CD4-positive, CD25-positive, alpha-beta regulatory T cell (primary cell): ENCODE measurements around the gene ADRB1. TPM values are rescaled to one million over a fixed set of nuclear protein-coding genes. Genes with fewer than 3 reads are reported as not detected.
A peak's percentile ranks its signal among the peaks of the same experiment; 100 is the strongest.

Experiments used
- ATAC-seq, 2 donors: fragments of 150-1000 bp; cut with Tn5 transposase; one replicate each; pipeline ENCODE4 v1.10.0; 2021; ENCODE audit warnings: low read depth in 2 of 2, moderate number of reproducible peaks in 2 of 2, moderate library complexity in 1 of 2
- DNase-seq, 3 donors: peaks; one replicate each; pipeline versions ENCODE4 v3.0.0 to v3.0.0-alpha.2; 2012 to 2022; ENCODE audit warnings: mixed read lengths in 1 of 3
- H3K27ac ChIP-seq: one replicate; pipeline ENCODE4 v1.7.0; 2013; ENCODE audit warnings: mild to moderate bottlenecking, low read length; ENCODE audit not compliant: insufficient read depth, poor library complexity, severe bottlenecking
- H3K27me3 ChIP-seq: one replicate; pipeline ENCODE4 v1.7.0; 2013; ENCODE audit warnings: low read length; ENCODE audit not compliant: control insufficient read depth, insufficient read depth
- H3K36me3 ChIP-seq: one replicate; pipeline ENCODE4 v1.7.0; 2013; ENCODE audit warnings: mild to moderate bottlenecking, low read length, moderate library complexity; ENCODE audit not compliant: control insufficient read depth, insufficient read depth
- H3K4me1 ChIP-seq: 2 replicates; pipeline ENCODE4 v1.7.0; 2013; ENCODE audit warnings: mild to moderate bottlenecking, low read length; ENCODE audit not compliant: insufficient read depth, control insufficient read depth, poor library complexity, severe bottlenecking
- H3K4me3 ChIP-seq: one replicate; pipeline ENCODE4 v1.7.0; 2013; ENCODE audit warnings: low read depth, mild to moderate bottlenecking, low read length, moderate library complexity
- H3K9me3 ChIP-seq, 2 experiments: 1 replicate in 1 of 2; 2 replicates in 1 of 2; pipeline ENCODE4 v1.7.0; 2013; ENCODE audit warnings: low read length in 2 of 2, mild to moderate bottlenecking in 1 of 2, moderate library complexity in 1 of 2; ENCODE audit not compliant: control insufficient read depth in 2 of 2
- H3K27ac Mint-ChIP-seq, 3 donors: one replicate each; pipeline ENCODE4 v1.8.0; 2020 to 2022; ENCODE audit warnings: mild to moderate bottlenecking in 3 of 3, mixed read lengths in 3 of 3, moderate library complexity in 2 of 3
- H3K27me3 Mint-ChIP-seq: one replicate; pipeline ENCODE4 v1.8.0; 2022; ENCODE audit warnings: mild to moderate bottlenecking, mixed read lengths
- H3K36me3 Mint-ChIP-seq: one replicate; pipeline ENCODE4 v1.8.0; 2020; ENCODE audit warnings: mixed read lengths
- H3K4me1 Mint-ChIP-seq, 4 donors: one replicate each; pipeline ENCODE4 v1.8.0; 2020 to 2022; ENCODE audit warnings: mixed read lengths in 4 of 4, mild to moderate bottlenecking in 1 of 4
- H3K4me3 Mint-ChIP-seq, 4 donors: one replicate each; pipeline ENCODE4 v1.8.0; 2020 to 2022; ENCODE audit warnings: mild to moderate bottlenecking in 4 of 4, mixed read lengths in 4 of 4, moderate library complexity in 3 of 4
- H3K9me3 Mint-ChIP-seq, 7 donors: one replicate each; pipeline ENCODE4 v1.8.0; 2020 to 2022; ENCODE audit warnings: mixed read lengths in 7 of 7, mild to moderate bottlenecking in 3 of 7, moderate library complexity in 2 of 7
- polyA plus RNA-seq, 4 donors: library from polyadenylated mRNA; unstranded; fragments of 300-500 nt; fragmentation: Illumina TruSeq; gene quantifications; one replicate each; pipeline ENCODE4 v1.2.3, GENCODE V29; 2021
- total RNA-seq: library from RNA; stranded (reverse); gene quantifications from one replicate; pipeline ENCODE4 v1.2.3, GENCODE V29; 2022

The ADRB1 gene
- total and polyA plus RNA-seq, 5 donors from 2014 or later = 0.17 TPM; not detected in 4

DNA sequence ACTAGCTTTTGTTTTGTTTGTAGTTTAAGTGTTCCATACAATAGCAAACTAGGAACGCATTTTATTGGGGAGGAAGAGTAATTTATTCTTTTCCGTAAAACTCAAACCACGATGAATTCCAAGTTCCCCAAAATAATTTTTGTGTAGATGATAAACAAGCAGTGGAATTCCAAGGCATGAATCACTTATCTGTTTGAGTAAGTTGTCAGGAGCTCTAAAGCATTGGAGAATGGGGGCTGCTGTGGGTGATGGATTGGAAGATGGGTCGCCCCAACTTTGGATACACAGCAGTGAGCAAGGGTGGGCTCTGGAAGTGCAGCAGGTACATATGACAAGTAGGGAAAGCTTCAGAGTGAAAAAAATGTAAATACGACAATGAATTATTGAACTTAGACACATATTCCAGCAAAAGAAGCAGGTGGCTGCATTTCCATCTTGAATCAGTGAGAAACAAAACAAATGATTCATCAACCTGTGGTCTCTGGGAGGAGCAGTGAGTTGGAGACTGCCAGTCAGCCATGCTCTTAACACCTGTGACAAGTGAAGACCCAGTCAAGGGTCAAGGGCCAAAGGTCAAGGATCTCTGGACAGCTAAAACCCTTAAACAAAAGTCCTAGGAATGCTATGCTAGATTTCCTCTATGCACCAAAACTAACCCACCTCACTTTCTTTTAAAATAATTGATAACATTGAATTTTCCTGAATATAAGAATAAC is 34.2 kb upstream of the ADRB1 start:
- H3K9me3 Mint-ChIP-seq = peaks cover 0 to 2% (median 0%) of the 10 kb centered on the region in 7 donors

DNA sequence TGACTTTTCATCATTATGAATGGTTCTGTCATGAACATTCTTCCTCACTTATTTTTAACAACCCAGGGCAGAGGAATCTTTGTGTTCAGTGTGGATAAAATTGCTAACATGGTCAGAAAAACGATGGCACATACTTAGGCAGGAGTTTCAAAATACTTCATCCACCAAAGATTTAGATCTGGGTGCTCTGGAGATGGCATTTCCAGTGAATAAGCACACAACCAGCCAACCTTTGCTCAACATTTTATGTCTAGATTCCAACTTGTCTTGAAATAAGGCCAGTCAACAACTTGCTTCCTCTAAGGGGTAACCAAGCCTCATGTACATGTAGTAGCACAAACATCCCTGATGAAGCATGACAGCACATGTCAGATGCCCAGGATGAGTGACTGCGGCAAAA is 33.4 kb upstream of the ADRB1 start:
- Histone ChIP-seq H3K4me1 (no peaks in the 10 kb centered on the region), H3K36me3 (no peaks in the 10 kb centered on the region), H3K9me3 (peaks cover 0 to under 1% of the 10 kb centered on the region in 2 experiments), H3K27ac (no peak overlapping the region), H3K27me3 (peaks cover 9% of the 10 kb centered on the region), H3K4me3 (no peak overlapping the region)
- Mint-ChIP-seq H3K4me3 (no peak overlapping the region), H3K4me1 (no peaks in the 10 kb centered on the region), H3K27ac (no peak overlapping the region), H3K36me3 (no peaks in the 10 kb centered on the region), H3K27me3 (peaks cover 10% of the 10 kb centered on the region), H3K9me3 (peaks cover 0 to 1% (median 0%) of the 10 kb centered on the region in 7 donors)
- no peak for DNase-seq
- ATAC-seq = no peak

More for the DNA sequence above, 34.2 kb upstream of the ADRB1 start:
- Mint-ChIP-seq H3K4me1 (no peaks in the 10 kb centered on the region), H3K27me3 (peaks cover 10% of the 10 kb centered on the region), H3K4me3 (no peak overlapping the region), H3K27ac (peak overlapping the region in 1 of 3 donors; percentile 43), H3K36me3 (no peaks in the 10 kb centered on the region)
- H3K4me3 ChIP-seq = no peak overlapping the region
- H3K27me3 ChIP-seq = peaks cover 6% of the 10 kb centered on the region
- H3K9me3 ChIP-seq = no peaks in the 10 kb centered on the region
- ATAC-seq = no peak
- H3K4me1 ChIP-seq = no peaks in the 10 kb centered on the region
- no peak overlapping the region for H3K27ac ChIP-seq
- no peak for DNase-seq
- no peaks in the 10 kb centered on the region for H3K36me3 ChIP-seq

DNA sequence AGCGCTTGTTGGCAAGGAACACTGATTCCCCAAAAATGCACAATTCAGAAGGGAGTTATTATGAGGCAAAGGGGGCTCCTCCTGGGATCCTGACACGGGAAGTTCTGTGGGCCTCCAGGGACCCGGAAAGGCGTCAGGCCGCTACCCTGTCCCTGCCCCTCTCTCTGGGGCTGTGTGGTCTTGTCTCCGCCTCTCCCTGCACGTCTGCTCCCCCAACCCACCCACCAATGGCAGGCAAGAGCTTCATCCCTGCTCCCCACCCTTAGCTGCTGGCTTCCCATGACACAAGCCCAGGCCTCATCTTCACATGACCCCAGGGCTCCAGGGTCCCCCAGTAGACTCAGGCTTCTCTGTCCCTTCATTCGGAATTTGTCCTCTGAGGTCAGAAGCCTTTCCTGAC is 31.0 kb upstream of the ADRB1 start:
- Mint-ChIP-seq H3K4me1 (no peaks in the 10 kb centered on the region), H3K27me3 (peaks cover 12% of the 10 kb centered on the region), H3K36me3 (no peaks in the 10 kb centered on the region), H3K4me3 (no peak overlapping the region), H3K9me3 (peaks cover 0 to 7% (median 0%) of the 10 kb centered on the region in 7 donors), H3K27ac (no peak overlapping the region)
- DNase-seq = no peak
- no peaks in the 10 kb centered on the region for H3K4me1 ChIP-seq
- H3K36me3 ChIP-seq = no peaks in the 10 kb centered on the region
- H3K9me3 ChIP-seq = peaks cover 4 to 7% of the 10 kb centered on the region in 2 experiments
- ATAC-seq = no peak
- H3K27me3 ChIP-seq = peaks cover 13% of the 10 kb centered on the region
- H3K4me3 ChIP-seq = no peak overlapping the region
- H3K27ac ChIP-seq = no peak overlapping the region

DNA sequence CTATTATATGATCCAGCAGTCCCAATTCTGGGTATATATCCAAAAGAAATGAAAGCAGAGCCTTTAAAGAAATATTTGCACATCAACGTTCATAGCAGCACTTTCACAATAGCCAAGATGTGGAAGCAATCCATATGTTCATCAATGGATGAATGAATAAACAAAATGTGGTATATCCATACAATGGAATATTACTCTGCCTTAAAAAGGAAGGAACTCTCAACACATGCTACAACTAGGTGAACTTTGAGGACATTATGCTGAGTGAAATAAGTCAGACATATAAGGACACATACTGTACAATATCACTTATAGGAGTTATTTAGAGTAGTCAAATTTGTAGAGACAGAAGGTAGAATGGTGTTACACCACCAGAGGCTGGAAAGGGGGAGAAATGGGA is 28.0 kb upstream of the ADRB1 start:
- H3K4me3 Mint-ChIP-seq = no peak overlapping the region
- H3K4me1 ChIP-seq = no peaks in the 10 kb centered on the region
- peaks cover 4 to 7% of the 10 kb centered on the region in 2 experiments for H3K9me3 ChIP-seq
- H3K9me3 Mint-ChIP-seq = peaks cover 0 to 7% (median 0%) of the 10 kb centered on the region in 7 donors
- no peak overlapping the region for H3K4me3 ChIP-seq
- H3K27me3 ChIP-seq = peaks cover 13% of the 10 kb centered on the region
- H3K27ac Mint-ChIP-seq = no peak overlapping the region
- no peaks in the 10 kb centered on the region for H3K36me3 ChIP-seq
- peaks cover 17% of the 10 kb centered on the region for H3K27me3 Mint-ChIP-seq
- no peak for DNase-seq
- no peak for ATAC-seq
- H3K4me1 Mint-ChIP-seq = no peaks in the 10 kb centered on the region
- H3K27ac ChIP-seq = no peak overlapping the region
- H3K36me3 Mint-ChIP-seq = no peaks in the 10 kb centered on the region

DNA sequence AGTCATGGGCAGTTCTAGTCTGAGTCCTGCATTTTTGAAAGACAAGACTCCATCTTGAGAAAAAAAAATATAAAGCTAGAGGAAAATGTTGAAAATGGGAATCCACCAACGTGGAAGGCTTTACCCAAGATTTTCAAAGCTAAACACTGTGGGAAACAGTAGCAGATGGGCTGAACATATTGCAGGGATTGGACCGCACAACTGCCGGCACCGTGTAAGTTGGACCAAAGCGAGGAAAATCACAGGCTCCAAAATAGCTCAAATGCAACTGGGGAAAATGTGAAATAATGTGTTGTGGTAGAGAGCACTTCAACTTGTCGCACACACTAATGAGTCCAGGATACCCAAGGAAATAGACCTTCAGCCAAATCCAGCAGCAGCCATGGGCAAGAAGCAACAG is 26.4 kb upstream of the ADRB1 start:
- no peaks in the 10 kb centered on the region for H3K36me3 ChIP-seq
- H3K4me1 ChIP-seq = no peaks in the 10 kb centered on the region
- H3K27ac Mint-ChIP-seq = no peak overlapping the region
- no peak for DNase-seq
- peaks cover 0 to 7% (median 0%) of the 10 kb centered on the region in 7 donors for H3K9me3 Mint-ChIP-seq
- H3K27ac ChIP-seq = no peak overlapping the region
- H3K27me3 Mint-ChIP-seq = peaks cover 19% of the 10 kb centered on the region
- ATAC-seq = no peak
- H3K27me3 ChIP-seq = peaks cover 13% of the 10 kb centered on the region
- H3K4me3 Mint-ChIP-seq = no peak overlapping the region
- H3K9me3 ChIP-seq = peaks cover 4 to 7% of the 10 kb centered on the region in 2 experiments
- H3K36me3 Mint-ChIP-seq = no peaks in the 10 kb centered on the region
- no peak overlapping the region for H3K4me3 ChIP-seq
- H3K4me1 Mint-ChIP-seq = no peaks in the 10 kb centered on the region

DNA sequence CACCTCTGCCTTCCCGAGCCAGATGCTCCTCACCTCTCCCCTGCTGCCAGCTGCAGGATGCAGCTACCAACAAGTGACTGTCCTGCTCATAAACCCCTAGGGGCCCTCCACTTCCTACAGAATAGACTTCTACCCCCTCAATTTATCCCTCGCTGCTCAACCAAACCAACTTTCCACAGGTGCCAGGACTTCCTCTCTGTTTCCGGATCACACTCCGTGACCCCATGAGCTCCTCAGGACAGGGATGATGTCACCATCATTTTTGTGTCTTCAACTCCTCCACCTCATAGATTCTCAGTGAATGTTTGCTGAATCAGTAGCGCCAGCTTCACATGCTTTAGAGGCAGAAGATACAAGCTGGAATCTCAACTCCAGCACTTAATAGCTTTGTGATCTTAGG is 25.8 kb upstream of the ADRB1 start:
- Mint-ChIP-seq H3K27me3 (peaks cover 23% of the 10 kb centered on the region), H3K27ac (no peak overlapping the region)
- ATAC-seq = no peak

DNA sequence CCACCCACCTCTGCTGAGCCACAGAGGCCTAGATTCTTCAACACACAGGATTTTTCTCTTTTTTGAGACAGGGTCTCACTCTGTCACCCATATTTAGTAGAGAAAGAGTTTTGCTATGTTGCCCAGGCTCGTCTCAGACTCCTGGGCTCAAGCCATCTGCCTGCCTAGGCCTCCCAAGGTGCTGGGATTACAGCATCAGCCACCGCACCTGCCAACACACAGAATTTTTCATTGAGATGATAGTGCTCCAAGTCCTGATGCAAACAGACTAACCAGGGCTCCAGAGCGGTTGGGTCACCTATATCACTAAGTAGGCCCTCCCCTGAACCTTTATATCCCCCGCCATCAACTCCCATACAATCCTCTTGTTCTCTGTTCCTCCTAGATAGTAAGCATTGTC is 24.4 kb upstream of the ADRB1 start:
- ATAC-seq (no peak), DNase-seq (no peak)
- H3K27me3 Mint-ChIP-seq = peaks cover 17% of the 10 kb centered on the region
- H3K4me3 Mint-ChIP-seq = no peak overlapping the region
- H3K4me1 Mint-ChIP-seq = peaks cover 0 to 6% (median 2%) of the 10 kb centered on the region in 4 donors
- H3K9me3 Mint-ChIP-seq = peaks cover 0 to 7% (median 0%) of the 10 kb centered on the region in 7 donors
- Histone ChIP-seq H3K27me3 (peaks cover 12% of the 10 kb centered on the region), H3K4me1 (no peaks in the 10 kb centered on the region), H3K36me3 (no peaks in the 10 kb centered on the region), H3K4me3 (no peak overlapping the region), H3K27ac (no peak overlapping the region), H3K9me3 (peaks cover 4 to 7% of the 10 kb centered on the region in 2 experiments)
- no peak overlapping the region for H3K27ac Mint-ChIP-seq
- no peaks in the 10 kb centered on the region for H3K36me3 Mint-ChIP-seq

More for the DNA sequence above, 25.8 kb upstream of the ADRB1 start:
- no peak overlapping the region for H3K4me3 ChIP-seq
- no peaks in the 10 kb centered on the region for H3K4me1 ChIP-seq
- peaks cover 15% of the 10 kb centered on the region for H3K27me3 ChIP-seq
- H3K4me1 Mint-ChIP-seq = no peaks in the 10 kb centered on the region
- no peaks in the 10 kb centered on the region for H3K36me3 Mint-ChIP-seq
- no peak overlapping the region for H3K27ac ChIP-seq
- H3K9me3 ChIP-seq = peaks cover 4 to 7% of the 10 kb centered on the region in 2 experiments
- no peak overlapping the region for H3K4me3 Mint-ChIP-seq
- H3K36me3 ChIP-seq = no peaks in the 10 kb centered on the region
- H3K9me3 Mint-ChIP-seq = peaks cover 0 to 7% (median 0%) of the 10 kb centered on the region in 7 donors
- DNase-seq = no peak

DNA sequence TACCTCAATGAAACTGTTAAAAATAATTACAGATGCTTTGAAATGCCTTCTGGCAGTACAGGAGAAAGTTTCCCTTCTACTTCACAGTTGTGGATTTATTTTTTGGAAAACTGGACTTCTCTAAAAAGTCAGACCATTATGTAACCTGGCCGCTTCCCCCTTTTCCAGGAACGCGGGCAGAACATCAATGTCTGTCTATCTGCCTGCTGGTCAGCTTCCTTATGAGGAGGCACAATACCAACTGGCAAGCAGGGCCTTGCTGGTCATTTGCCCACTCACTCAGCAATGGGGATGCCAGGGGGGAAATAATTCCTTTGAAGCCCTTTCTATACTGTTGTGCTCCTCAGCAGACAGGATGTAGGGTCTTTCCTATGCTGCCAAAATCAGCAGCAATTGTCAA is 22.5 kb upstream of the ADRB1 start:
- Mint-ChIP-seq H3K36me3 (no peaks in the 10 kb centered on the region), H3K9me3 (peaks cover 0 to 3% (median 0%) of the 10 kb centered on the region in 7 donors), H3K27ac (no peak overlapping the region), H3K27me3 (peaks cover 11% of the 10 kb centered on the region), H3K4me3 (no peak overlapping the region), H3K4me1 (peaks cover 0 to 23% (median 7%) of the 10 kb centered on the region in 4 donors)
- Histone ChIP-seq H3K36me3 (no peaks in the 10 kb centered on the region), H3K27ac (no peak overlapping the region), H3K4me3 (no peak overlapping the region), H3K27me3 (peaks cover 10% of the 10 kb centered on the region), H3K4me1 (no peaks in the 10 kb centered on the region), H3K9me3 (no peaks in the 10 kb centered on the region)
- ATAC-seq = no peak
- DNase-seq = no peak
